KOPT-K1 (cell line): ENCODE results near the gene KIAA1671.

ENCODE experiments used
- H3K27ac ChIP-seq: fragments of 200-600 bp; sonication (generic); 2 replicates; pipeline ENCODE4 v1.5.1; 2016; ENCODE audit warnings: antibody characterized with exemption, mild to moderate bottlenecking, low read depth, low read length; ENCODE audit not compliant: poor library complexity, severe bottlenecking
- H3K36me3 ChIP-seq: fragments of 200-600 bp; sonication (generic); 2 replicates; pipeline ENCODE4 v1.5.1; 2017; ENCODE audit warnings: antibody characterized with exemption, mild to moderate bottlenecking, low read length, moderate library complexity; ENCODE audit not compliant: insufficient read depth
- H3K9me3 ChIP-seq: fragments of 200-600 bp; sonication (generic); 2 replicates; pipeline ENCODE4 v1.5.1; 2017; ENCODE audit warnings: antibody characterized with exemption, low read length, mild to moderate bottlenecking; ENCODE audit not compliant: insufficient read depth, poor library complexity, severe bottlenecking

KIAA1671 gene

DNA sequence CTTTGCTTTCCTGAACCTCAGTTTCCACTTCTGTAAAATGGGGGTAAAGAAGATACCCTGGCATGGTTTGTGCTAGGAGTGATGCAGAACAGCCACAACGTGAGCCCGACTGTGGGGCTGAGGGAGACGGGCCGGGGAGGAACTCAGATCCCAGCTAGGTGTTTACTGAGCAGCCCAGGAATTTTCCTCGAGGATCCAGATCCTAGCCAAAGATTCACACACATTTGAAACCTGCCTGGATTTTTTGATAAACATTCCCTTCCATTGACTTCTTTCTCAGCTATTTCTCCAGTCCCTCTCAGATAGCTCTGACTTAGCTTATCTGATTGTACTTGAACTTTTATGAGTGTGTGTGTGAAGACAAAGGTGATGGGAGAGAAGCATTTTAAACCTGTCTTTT, 98.0 kb downstream of the KIAA1671 start:
- H3K36me3 ChIP-seq = no peaks in the 10 kb centered on the region
- H3K9me3 ChIP-seq = peaks cover 9% of the 10 kb centered on the region
- H3K27ac ChIP-seq = no peak overlapping the region

DNA sequence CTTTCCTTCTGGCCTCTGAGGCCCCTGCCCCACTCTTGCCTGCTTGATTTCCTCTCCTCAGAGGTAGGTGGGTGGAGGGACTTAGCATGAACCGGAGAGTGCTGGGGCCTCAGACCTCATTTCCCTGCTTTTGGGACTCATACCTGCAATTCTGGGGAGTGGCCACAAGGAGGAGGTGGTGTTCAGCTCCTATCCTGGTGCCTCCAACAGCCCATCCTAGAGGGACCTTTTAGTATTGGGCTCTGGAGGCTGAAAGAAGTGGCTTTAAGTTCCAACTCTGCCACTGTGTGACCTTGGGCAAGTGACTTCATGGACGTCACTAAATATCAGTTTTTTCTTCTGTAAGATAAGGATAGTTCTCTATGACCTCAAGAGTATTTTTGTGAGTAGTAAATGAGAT, 98.6 kb downstream of the KIAA1671 start:
- Histone ChIP-seq H3K27ac (no peak overlapping the region), H3K9me3 (peaks cover 9% of the 10 kb centered on the region), H3K36me3 (no peaks in the 10 kb centered on the region)

DNA sequence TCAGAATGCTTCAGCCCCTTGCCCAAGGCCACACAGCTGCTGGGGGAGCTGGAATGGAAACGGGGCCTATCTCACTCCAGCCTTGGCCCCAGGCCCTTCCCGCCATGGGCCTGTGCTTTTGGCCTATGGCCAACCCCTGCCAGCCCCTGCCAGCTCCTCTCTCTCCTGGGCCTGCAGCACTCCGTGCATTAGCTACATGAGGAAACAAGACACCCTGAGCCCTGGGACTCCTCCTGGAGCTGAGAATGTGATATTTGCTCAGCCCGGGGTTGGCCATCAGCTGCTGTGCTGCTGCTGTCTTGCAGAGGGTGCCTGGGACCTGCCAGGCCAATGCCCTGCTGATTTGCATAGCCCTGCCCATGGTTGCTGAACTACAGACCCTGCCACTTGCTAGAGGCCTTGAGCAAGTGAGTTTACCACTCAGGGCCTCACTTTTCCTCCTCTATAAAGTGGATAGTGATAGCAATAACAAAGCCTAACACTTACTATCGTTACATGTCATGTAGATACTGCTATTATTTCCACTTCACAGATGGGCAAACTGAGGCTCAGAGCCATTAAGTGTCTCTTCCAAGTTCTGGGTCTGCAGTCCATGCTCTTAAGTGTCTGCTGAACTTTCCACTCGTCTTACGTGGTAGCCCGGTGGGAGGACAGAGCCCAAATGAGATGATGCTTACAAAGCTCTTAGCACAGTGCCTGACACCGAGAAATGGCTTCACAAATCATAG, 99.6 kb downstream of the KIAA1671 start:
- H3K36me3 ChIP-seq = no peaks in the 10 kb centered on the region
- peaks cover 9% of the 10 kb centered on the region for H3K9me3 ChIP-seq
- H3K27ac ChIP-seq = no peak overlapping the region

DNA sequence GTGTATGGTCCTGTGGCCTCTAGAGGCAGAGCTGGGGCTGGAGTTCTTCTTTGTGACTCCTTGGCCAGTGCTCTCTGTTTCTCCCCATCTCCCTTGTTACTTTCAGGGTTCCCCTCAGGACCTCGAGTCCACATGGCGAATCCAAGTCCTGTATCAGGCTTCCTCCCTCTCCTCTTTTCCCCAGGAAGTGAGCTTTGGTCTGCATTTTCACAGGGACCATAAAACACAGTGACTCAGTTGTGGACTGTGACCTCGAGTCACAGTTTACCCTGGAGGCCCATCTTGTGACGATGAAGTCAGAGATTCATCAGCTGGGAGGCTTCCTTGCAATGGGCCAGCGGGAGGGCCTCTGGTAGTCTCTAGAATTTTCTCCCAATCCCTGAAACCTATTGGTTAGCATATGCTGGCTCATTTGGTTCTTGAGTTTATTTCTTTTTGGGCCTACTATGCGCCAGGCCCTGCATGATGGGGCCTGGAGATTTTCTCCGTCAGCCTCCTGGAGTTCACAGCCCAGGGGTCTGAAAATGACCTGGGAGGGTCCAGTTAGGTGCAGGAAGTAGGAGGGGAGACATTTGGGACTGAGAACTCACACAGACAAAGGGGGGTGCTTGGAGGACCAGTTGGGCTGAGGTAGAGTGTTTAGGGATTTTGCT, 100.8 kb downstream of the KIAA1671 start:
- H3K27ac ChIP-seq = no peak overlapping the region

DNA sequence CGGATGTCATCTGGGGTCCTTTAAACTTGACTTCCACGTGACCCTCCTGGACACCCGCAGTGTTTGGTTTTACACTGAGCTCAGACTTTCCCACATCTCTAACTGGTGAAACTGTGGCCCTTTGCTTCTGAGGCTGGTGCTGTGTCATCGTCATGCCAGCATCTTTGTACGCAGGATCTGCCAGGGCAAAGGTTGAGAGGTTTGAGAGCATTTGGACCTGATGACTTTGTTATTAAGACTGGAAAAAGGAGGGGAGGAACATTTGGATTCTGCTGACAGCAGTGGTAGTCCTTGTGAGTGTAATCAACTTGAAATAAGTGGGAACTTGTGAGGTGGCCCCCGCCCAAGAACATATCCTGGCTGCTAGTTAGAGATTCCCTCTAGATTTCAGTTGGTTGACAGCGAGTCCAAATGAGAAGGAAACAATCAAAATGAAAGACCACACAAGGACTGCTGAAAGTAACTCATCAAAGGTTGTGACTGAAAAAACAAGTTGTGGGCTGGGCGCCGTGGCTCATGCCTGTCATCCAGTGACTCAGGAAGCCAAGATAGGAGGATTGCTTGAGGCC, 102.5 kb downstream of the KIAA1671 start:
- H3K27ac ChIP-seq = no peak overlapping the region
- H3K9me3 ChIP-seq = peaks cover 9% of the 10 kb centered on the region
- no peaks in the 10 kb centered on the region for H3K36me3 ChIP-seq

More for the DNA sequence above, 100.8 kb downstream of the KIAA1671 start:
- Histone ChIP-seq H3K9me3 (peaks cover 9% of the 10 kb centered on the region), H3K36me3 (no peaks in the 10 kb centered on the region)

DNA sequence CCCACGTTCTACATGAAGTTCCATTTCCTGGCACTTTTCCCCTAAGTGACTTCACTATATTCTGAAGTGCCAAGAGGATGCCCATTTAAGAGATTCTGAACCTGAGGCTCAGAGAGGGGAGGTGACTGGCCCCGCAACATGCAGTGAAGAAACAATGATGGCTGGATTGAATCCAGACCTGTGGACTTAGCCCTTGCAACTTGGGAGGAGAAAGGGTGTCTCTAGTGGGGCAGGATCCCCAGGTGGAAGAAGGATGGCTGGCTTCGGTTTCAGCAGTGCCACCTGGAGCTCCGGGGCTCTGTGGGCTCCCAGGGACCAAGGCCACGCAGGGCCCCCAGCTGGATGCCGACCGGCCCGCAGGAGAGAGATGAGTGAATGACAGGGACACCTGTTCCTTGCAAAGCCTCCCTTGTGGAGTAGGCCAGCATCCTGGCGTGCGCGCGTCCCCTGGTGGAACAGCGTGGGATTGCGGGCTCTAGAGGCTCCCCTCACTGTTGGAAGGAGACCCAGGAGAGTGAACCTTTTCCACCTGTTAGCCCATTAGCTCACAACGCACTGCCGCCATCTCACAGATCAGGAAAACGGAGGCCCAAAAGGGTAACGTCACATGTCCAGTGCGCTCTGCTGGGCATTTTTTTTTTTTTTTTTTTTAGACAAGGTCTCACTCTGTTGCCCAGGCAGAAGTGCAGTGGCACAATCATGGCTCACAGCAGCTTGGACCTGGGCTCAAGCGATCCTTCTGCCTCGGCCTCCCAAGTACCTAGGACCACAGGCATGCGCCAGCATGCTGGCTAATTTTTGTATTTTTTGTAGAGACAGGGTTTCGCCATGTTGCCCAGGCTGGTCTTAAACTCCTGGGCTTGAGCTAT, 104.7 kb downstream of the KIAA1671 start:
- Histone ChIP-seq H3K9me3 (no peaks in the 10 kb centered on the region), H3K27ac (no peak overlapping the region), H3K36me3 (no peaks in the 10 kb centered on the region)

DNA sequence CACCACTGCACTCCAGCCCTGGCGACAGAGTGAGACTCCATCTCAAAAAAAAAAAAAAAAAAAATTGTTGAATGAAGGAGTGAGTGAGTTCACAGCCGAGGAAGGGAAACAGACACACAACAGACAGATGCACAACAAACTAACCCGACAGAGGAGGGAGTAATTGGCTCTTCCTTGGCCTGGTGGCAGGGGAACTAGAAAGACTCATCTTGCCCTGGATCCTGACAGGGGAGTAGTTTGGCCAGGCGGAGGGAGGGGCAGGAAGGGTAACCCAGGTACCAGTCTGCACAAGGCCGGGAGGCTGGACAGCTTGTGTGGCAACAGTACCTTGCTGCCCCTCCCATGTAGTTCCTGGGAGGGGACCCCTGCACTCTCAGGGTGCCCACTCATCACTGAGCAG, 106.9 kb downstream of the KIAA1671 start:
- H3K27ac ChIP-seq = no peak overlapping the region
- no peaks in the 10 kb centered on the region for H3K36me3 ChIP-seq
- H3K9me3 ChIP-seq = no peaks in the 10 kb centered on the region

DNA sequence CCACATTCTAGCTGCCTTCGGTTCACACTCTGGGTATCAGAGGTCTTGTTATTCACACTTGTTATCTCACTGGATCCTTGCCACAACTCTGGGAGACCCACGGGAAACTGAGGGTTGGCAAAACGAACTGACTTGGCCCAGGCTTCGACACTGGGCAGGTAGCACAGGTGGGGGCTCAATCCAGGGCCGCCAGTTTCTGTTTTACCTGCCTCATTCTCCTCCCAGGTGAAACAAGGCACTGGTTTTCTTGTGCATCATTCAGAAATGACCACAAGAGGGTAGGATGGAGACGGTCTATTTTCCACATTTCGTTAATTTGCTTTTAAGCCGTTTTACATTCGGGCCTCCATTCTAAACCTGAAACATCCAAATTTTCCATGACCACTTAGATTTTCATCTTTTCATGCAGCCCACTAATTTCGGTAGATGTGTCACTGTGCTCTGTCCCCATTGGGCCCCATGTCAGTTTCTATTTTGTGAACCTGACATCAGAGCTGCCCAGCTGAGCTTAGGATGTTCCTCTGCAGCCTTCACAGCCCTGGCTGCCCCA, 108.1 kb downstream of the KIAA1671 start:
- Histone ChIP-seq H3K9me3 (no peaks in the 10 kb centered on the region), H3K36me3 (no peaks in the 10 kb centered on the region), H3K27ac (no peak overlapping the region)

DNA sequence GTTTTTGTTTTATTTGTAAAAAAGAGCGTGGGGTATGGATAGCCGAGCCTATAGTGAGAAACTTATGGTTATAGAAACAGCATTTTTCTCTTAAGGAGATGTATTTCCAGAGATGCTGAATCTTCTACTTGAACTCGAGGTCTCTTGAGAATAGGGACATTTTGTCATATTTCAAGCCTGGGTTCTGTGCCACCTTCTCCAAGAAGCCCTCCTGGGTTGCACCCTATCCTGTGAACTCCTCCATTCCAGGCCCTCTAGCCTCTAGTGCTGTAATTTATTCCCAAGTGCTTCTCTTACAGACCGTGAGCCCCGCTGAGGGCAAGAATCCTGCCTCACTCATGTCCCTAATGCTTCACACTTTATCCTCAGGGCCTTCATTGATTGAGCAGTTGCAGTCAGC, 108.6 kb downstream of the KIAA1671 start:
- Histone ChIP-seq H3K36me3 (no peaks in the 10 kb centered on the region), H3K9me3 (no peaks in the 10 kb centered on the region), H3K27ac (no peak overlapping the region)

DNA sequence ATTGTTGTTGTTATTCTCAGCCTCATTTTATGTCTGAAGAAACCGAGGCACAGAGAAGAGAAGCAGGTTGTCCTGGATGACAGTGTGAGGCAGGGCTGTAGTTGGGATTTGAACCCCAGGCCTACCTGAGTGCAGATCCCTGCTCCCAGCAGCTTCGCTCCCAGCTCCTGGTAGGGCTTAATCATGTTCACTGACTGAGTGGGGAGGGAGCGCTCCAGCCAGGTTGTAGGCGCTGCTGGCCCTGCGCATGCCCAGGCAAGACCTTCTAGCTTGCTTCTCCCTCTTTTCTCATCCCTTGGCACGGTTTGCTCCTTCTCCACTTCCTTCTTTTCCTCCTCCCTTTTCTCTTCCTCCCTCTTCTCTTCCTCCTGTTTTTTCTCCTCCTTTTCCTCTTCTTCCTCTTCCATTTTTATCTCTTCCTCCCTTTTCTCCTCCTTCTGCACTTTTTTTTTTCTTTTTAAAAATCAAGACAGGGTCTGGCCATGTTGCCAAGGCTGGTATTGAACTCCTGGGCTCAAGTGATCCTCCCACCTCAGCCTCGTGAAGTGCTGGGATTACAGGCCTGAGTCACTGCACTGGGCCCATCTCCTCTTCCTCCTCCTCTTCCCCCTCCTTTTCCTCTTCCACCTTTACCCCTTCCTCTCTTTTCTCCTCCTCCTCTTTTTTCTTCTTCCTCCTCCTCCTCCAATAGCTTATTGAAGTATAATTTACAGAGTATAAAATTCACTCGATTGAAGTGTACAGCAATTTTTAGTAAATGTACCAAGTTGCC, 109.3 kb downstream of the KIAA1671 start:
- Histone ChIP-seq H3K36me3 (no peaks in the 10 kb centered on the region), H3K9me3 (no peaks in the 10 kb centered on the region), H3K27ac (no peak overlapping the region)

DNA sequence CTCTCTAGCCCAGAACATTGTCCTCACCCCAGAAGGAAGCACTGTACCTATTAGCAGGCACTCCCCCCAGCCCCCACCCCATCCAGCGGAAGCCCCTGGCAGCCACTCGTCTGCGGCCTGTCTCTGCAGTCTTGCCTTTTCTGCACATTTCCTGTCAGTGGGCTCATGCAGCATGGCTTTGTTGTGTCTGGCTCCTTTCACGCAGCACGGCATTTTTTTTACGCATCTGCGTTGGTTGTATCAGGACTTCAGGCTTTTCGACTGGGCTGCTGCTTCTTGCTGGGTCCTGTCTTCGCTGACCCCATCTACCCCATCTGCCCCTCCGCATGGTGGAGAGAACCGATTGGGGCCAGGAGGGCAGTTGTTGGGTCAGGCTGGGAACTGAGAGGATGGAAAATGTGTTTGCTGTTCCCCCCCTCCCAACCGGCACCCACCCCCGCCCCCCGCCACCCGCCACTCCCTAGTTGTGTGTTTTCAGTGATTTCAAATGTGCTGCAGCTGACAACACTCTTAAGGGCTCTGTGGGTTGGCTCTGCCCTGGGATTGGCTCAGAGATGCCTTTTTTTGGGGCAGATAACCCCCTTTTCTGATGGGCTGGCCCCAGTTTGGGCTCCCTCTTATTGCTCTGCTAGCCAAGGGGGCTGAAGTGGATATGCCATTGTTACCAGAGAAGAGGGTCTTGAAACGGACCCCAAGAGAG, 110.0 kb downstream of the KIAA1671 start:
- H3K9me3 ChIP-seq = no peaks in the 10 kb centered on the region
- no peak overlapping the region for H3K27ac ChIP-seq
- H3K36me3 ChIP-seq = no peaks in the 10 kb centered on the region

DNA sequence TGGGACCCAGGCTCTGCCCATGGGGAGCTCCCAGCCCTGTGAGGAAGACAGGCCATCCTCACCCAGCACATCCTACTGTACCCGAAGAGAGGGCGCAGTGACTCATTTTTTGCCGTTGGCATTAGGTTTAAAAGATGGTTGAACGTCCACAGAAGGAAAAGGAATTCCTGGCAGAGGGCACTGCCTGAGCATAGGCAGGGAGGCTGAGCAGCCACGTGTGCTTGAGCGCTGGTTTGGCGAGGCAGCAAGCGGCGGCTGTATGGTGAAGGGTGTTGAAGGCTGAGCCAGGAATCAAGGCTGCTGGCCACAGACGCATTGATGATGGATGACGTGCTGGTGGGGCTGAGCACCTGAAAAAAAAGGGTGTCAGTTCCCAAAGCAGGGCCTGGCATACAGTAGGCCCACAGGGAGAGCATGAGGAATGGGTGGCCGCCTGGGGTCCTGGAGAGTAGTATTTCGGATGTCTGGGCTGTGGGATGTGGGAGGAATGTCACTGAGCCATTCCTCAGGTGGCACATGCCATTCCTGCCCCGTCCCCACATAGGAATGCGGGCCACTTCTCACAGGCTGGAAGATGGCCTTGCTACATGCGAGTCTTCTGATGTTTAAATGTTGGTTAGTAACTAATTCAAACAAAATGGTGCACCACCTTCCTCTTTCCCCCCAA, 112.5 kb downstream of the KIAA1671 start:
- no peaks in the 10 kb centered on the region for H3K9me3 ChIP-seq
- no peaks in the 10 kb centered on the region for H3K36me3 ChIP-seq
- H3K27ac ChIP-seq = no peak overlapping the region

DNA sequence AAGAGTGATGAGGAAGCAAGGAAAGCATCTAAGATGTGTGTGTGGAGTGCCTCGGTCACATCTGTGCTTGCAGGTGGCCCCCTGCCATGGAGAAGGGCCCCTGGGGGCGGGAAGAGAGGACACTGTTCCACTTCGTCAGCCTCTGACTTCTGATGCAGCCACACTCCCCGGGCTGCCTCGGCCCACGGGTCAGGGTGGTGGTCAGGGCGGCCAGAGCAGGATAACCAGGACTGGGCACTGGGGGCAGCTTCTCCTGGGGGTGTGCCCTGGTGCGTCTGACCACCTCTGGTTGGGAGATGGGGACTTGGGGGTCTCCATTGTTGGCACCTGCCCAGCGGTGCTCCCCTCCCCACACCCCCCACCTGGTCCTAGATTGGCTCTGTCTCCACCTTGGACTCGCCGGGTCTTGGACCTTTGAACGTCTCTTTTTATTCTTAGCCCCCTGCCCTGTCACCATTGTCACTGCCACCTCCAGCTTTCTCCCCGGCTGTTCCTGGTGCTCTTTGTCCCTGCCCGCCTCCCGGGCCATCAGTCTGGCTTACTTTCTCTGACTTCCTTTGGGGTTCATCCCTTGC, 114.4 kb downstream of the KIAA1671 start:
- Histone ChIP-seq H3K27ac (no peak overlapping the region), H3K9me3 (no peaks in the 10 kb centered on the region), H3K36me3 (no peaks in the 10 kb centered on the region)
